GM08714 (cell line): ENCODE measurements around the gene ZNF227.
A peak's percentile ranks its signal among the peaks of the same experiment; 100 is the strongest.
"Not testable (repeated sequence)": the region's sequence is repeated elsewhere in the genome, so short reads cannot be mapped to it uniquely, and the experiment has no call there.

Source experiments
- H3K4me3 ChIP-seq: fragments of 200-500 bp; sonication (Bioruptor generic); 2 replicates; pipeline ENCODE4 v1.5.1; 2014; ENCODE audit warnings: mild to moderate bottlenecking, low read length, inconsistent platforms
- ZNF274 ChIP-seq: IDR thresholded peaks from 2 replicates; pipeline ENCODE4 v1.6.1; 2012; ENCODE audit warnings: mild to moderate bottlenecking, low read depth, low read length

ZNF227 gene

GRCh38 chr19:44212250-44212865 lies at the start of gene ZNF227:
TSS of gene ZNF227 (plus strand) at chr19:44212532. CDS start at chr19:44217793, 5,261 bp downstream.
- TF ChIP-seq ZNF274, result no peak
- peak within 1 kb of the TSS; percentile 99 for H3K4me3 ChIP-seq

DNA sequence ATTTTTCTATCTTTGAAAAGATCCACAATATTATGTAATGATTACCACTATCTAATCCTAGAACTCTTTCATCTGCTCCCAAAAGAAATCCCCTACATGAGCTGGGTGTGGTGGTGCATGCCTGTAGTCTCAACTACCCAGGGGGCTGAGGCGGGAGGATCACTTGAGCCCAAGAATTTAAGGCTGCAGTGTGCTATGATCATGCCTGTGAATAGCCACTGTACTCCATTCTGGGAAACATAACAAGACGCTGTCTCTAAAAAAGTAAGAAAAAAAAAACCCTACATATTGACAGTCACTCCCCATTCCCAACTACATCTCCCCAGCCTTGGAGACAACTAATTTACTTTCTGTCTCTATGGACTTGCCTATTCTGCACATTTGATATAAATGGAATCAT lies 48.5 kb upstream of the ZNF227 start:
- no peak overlapping the region; the same call in 1 of the 2 replicates for H3K4me3 ChIP-seq
- no peak for TF ChIP-seq ZNF274

DNA sequence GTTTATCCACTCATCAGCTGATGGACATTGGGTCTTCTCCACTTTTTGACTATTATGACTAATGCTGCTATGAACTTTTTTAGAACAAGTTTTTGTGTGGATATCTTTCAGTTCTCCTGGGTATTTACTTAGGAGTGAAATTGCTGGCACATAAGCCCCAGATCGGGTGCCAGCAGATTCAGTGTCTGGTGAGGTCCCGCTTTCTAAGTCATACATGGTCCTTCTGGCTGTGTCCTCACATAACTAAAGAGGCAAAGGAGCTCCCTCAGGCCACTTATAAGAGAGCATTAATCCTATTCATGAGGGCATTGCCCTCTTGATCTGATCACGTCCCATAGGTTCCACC lies 48.0 kb upstream of the ZNF227 start:
- no peak for TF ChIP-seq ZNF274
- peak overlapping the region; percentile 96 for H3K4me3 ChIP-seq

DNA sequence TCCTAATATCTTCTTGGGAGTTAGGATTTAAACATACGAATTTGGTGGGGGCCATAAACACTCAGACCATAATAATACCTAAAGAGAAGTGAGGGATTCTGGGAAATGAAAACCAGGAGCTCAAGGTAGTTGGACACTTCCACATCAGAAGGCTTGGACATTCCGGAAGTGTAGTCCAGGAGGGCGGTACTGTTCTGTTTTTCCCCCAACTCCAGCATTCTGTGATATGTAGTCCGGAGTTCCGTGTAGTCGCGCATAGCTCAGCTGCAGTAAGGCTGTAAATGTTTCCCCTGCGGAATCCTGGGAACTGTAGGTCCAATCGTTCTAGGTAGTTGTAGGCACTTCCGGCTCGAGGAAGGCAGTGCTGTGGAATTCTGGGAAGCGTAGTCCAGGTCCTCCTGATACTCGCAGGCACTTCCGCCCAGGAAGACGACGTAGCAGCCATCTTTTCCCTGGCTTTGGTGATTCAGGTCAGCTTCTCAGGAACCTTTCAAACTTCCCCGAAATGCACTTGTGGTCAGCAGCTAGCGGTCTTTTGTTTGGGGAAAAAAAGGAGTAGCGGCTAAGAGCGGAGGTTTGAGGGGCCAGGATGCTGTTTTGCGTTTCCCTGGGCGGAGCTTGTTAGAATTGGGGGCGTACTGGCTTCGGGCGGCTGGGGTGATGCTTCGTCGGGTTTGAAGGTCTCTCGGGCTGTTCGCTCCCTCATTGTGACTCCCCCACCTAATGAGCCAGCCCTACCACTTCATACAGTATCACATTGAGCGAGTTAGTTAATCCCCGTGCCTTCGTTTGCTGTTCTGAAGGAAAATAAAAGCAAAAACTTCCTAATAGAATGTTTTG lies 47.4 kb upstream of the ZNF227 start, which contains the start of gene ZNF226:
TSS of gene ZNF226 (plus strand) at position 428 of the 840 bp plus-strand sequence. CDS start 4,981 bp downstream, outside the sequence.
- H3K4me3 ChIP-seq, result peak within 1 kb of the TSS; percentile 96
- TF ChIP-seq ZNF274, result no peak

DNA sequence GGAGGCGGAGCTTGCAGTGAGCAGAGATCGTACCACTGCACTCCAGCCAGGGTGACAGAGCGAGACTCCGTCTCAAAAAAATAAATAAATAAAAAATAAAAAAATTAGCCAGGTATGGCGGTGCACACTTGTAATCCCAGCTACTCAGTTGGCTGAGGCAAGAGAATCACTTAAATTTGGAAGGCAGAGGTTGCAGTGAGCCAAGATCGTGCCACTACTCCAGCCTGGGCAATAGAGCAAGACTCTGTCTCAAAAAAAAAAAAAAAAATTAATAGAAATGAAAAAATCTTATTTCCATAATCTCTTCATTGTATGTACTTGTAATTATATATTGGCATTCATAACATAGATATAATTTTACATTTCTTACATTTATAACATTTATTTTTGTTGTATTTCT lies 41.7 kb upstream of the ZNF227 start:
- not testable (repeated sequence) for H3K4me3 ChIP-seq

DNA sequence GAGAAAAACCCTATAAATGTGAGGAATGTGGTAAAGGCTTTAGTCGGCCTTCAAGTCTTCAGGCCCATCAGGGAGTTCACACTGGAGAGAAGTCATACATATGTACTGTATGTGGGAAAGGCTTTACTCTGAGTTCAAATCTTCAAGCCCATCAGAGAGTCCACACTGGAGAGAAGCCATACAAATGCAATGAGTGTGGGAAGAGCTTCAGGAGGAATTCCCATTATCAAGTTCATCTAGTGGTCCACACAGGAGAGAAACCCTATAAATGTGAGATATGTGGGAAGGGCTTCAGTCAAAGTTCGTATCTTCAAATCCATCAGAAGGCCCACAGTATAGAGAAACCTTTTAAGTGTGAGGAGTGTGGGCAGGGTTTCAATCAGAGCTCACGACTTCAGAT lies 35.7 kb upstream of the ZNF227 start:
- no peak for TF ChIP-seq ZNF274

GRCh38 chr19:44180968-44181367 lies 31.4 kb upstream of the ZNF227 start:
- TF ChIP-seq ZNF274, result no peak
- H3K4me3 ChIP-seq, result no peak overlapping the region

More for the DNA sequence above, 35.7 kb upstream of the ZNF227 start:
- H3K4me3 ChIP-seq, result no peak overlapping the region

DNA sequence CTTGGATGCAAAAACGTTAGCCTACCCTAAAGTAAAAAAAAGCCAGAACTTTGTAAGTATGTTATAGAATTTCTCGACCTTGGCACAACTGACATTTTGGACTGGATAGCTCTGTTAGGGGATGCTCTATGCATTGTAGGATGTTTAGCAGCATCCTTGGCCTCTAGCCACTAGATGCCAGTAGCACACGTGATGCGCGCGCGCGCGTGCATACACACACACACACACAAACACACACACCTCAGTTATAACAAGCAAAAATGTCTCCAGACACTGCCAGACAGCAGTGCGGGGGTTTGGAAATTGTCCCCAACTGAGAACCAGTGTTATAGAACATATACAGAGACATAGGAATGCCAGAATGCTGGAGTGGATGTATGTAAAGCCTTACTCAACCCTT lies 30.2 kb upstream of the ZNF227 start:
- no peak for TF ChIP-seq ZNF274
- H3K4me3 ChIP-seq, result no peak overlapping the region

DNA sequence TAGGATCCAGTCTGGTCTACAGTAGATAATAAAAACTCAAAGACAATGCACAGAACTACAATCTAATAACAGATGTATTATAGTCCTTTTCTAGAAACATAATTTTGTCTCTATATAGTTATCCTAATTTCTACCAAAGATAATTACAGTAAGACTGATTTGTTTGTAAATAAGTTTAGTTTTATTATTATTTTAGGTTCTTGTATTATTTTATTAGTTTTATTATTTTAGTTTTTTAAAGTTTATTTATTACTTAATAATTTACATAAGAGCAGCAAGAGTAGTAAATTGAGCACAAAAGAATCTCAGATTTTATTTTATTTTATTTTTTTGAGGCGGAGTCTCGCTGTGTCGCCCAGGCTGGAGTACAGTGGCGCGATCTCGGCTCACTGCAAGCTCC lies 22.3 kb upstream of the ZNF227 start:
- no peak overlapping the region for H3K4me3 ChIP-seq
- no peak for TF ChIP-seq ZNF274

DNA sequence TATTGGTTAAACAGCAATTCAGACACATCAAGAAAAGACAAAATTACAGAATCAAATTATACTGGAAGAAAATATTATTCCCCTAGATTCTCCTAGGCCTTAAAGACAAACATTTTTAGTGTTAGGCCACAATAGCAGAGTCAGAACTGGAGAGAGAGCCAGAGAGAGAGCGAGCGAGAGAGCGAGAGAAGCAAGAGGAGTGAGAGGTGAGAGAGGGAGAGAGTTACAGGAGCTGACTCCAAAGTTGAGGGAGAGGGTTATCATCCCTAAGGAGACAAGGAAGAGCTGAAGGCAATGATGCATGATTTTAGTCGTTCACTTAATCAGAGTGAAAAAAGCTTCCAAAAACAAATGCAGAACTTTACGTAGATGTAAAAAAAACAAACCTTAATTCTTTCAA lies 20.2 kb upstream of the ZNF227 start:
- no peak for TF ChIP-seq ZNF274
- no peak overlapping the region for H3K4me3 ChIP-seq

GRCh38 chr19:44196772-44197171 lies 15.6 kb upstream of the ZNF227 start:
- TF ChIP-seq ZNF274, result no peak

DNA sequence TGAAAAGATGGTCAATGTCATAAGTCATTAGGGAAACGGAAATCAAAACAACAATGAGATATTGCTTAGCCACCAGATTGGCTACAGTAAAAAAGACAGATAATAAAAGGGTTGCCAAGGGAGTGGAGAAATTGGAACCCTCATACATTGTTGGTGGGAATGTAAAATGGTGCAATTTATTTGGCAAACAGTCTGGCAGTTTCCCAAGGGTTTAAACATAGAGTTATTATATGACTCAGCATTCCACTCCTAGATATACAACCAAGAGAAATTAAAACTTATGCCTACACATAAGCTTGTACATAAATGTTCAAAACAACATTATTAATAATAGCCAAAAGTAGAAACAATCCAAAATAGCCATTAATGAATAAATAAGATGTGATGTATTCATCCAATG lies 9.9 kb upstream of the ZNF227 start:
- H3K4me3 ChIP-seq, result no peak overlapping the region
- no peak for TF ChIP-seq ZNF274

More at GRCh38 chr19:44196772-44197171, 15.6 kb upstream of the ZNF227 start:
- H3K4me3 ChIP-seq, result no peak overlapping the region

- TF ChIP-seq ZNF274, result no peak
- no peak overlapping the region for H3K4me3 ChIP-seq
Observed at GRCh38 chr19:44202974-44203373, 9.4 kb upstream of the ZNF227 start.

- H3K4me3 ChIP-seq, result not testable (repeated sequence)
Observed at GRCh38 chr19:44203877-44204276, 8.5 kb upstream of the ZNF227 start.

- TF ChIP-seq ZNF274, result no peak
- no peak overlapping the region for H3K4me3 ChIP-seq
Observed at GRCh38 chr19:44204772-44205171, 7.6 kb upstream of the ZNF227 start.
